T-helper 2 cell treated with Interferon-gamma antibody and Interleukin-4, amounts not matched to agents 5 μg/mL and 100 μg/mL, for 36 hours (primary cell): ENCODE results near the gene CASKIN1.

Experiments
- DNase-seq: peaks from one replicate; pipeline ENCODE4 v3.0.0; 2021; ENCODE audit warnings: low spot score
- H3K27ac Mint-ChIP-seq: one replicate; pipeline ENCODE4 v1.8.0; 2021; ENCODE audit warnings: mild to moderate bottlenecking, mixed read lengths
- H3K27me3 Mint-ChIP-seq: one replicate; pipeline ENCODE4 v1.8.0; 2021; ENCODE audit warnings: low read depth, mixed read lengths
- H3K36me3 Mint-ChIP-seq: one replicate; pipeline ENCODE4 v1.8.0; 2021; ENCODE audit warnings: low read depth, mixed read lengths
- H3K4me1 Mint-ChIP-seq: one replicate; pipeline ENCODE4 v1.8.0; 2021; ENCODE audit warnings: low read depth, mixed read lengths
- H3K4me3 Mint-ChIP-seq: one replicate; pipeline ENCODE4 v1.8.0; 2022; ENCODE audit warnings: mild to moderate bottlenecking, moderate library complexity, mixed read lengths
- H3K9me3 Mint-ChIP-seq: one replicate; pipeline ENCODE4 v1.8.0; 2021; ENCODE audit warnings: mixed read lengths

The CASKIN1 gene

GRCh38 chr16:2174396-2175131 is 21.8 kb downstream of the CASKIN1 start:
- no peak overlapping the region for H3K4me3 Mint-ChIP-seq
- no peaks in the 10 kb centered on the region for H3K27me3 Mint-ChIP-seq
- H3K36me3 Mint-ChIP-seq: peaks cover 14% of the 10 kb centered on the region
- DNase-seq: no peak
- H3K4me1 Mint-ChIP-seq: no peaks in the 10 kb centered on the region
- no peaks in the 10 kb centered on the region for H3K9me3 Mint-ChIP-seq
- H3K27ac Mint-ChIP-seq: no peak overlapping the region

- Mint-ChIP-seq H3K4me1 (no peaks in the 10 kb centered on the region), H3K36me3 (peaks cover 14% of the 10 kb centered on the region), H3K27me3 (no peaks in the 10 kb centered on the region), H3K9me3 (no peaks in the 10 kb centered on the region), H3K27ac (no peak overlapping the region), H3K4me3 (no peak overlapping the region)
- no peak for DNase-seq
These were observed 22.5 kb downstream of the CASKIN1 start for GRCh38 chr16:2173916-2174315.

- DNase-seq: no peak
- H3K4me3 Mint-ChIP-seq: no peak overlapping the region
- no peaks in the 10 kb centered on the region for H3K27me3 Mint-ChIP-seq
- peaks cover 15% of the 10 kb centered on the region for H3K36me3 Mint-ChIP-seq
- no peaks in the 10 kb centered on the region for H3K9me3 Mint-ChIP-seq
- H3K4me1 Mint-ChIP-seq: no peaks in the 10 kb centered on the region
- H3K27ac Mint-ChIP-seq: no peak overlapping the region
These were observed 23.0 kb downstream of the CASKIN1 start for GRCh38 chr16:2173366-2173765.

- Mint-ChIP-seq H3K27me3 (no peaks in the 10 kb centered on the region), H3K4me1 (no peaks in the 10 kb centered on the region), H3K9me3 (no peaks in the 10 kb centered on the region), H3K27ac (no peak overlapping the region), H3K36me3 (peaks cover 17% of the 10 kb centered on the region), H3K4me3 (no peak overlapping the region)
- DNase-seq: no peak
These were observed 23.6 kb downstream of the CASKIN1 start for GRCh38 chr16:2172688-2173335.

- Mint-ChIP-seq H3K27ac (no peak overlapping the region), H3K4me1 (no peaks in the 10 kb centered on the region), H3K9me3 (no peaks in the 10 kb centered on the region), H3K36me3 (peaks cover 15% of the 10 kb centered on the region), H3K27me3 (no peaks in the 10 kb centered on the region), H3K4me3 (no peak overlapping the region)
- DNase-seq: no peak
These were observed 24.7 kb downstream of the CASKIN1 start for GRCh38 chr16:2171601-2172178.

- DNase-seq: no peak
- no peak overlapping the region for H3K4me3 Mint-ChIP-seq
- no peaks in the 10 kb centered on the region for H3K27me3 Mint-ChIP-seq
- H3K4me1 Mint-ChIP-seq: no peaks in the 10 kb centered on the region
- H3K36me3 Mint-ChIP-seq: peaks cover 15% of the 10 kb centered on the region
- no peak overlapping the region for H3K27ac Mint-ChIP-seq
- no peaks in the 10 kb centered on the region for H3K9me3 Mint-ChIP-seq
These were observed 25.6 kb downstream of the CASKIN1 start for GRCh38 chr16:2170587-2171435.

GRCh38 chr16:2170080-2170479 is 26.3 kb downstream of the CASKIN1 start:
- no peak for DNase-seq
- H3K4me3 Mint-ChIP-seq: no peak overlapping the region
- peaks cover 14% of the 10 kb centered on the region for H3K36me3 Mint-ChIP-seq
- no peaks in the 10 kb centered on the region for H3K4me1 Mint-ChIP-seq
- no peaks in the 10 kb centered on the region for H3K27me3 Mint-ChIP-seq
- no peaks in the 10 kb centered on the region for H3K9me3 Mint-ChIP-seq
- no peak overlapping the region for H3K27ac Mint-ChIP-seq

- Mint-ChIP-seq H3K4me1 (no peaks in the 10 kb centered on the region), H3K36me3 (peaks cover 11% of the 10 kb centered on the region), H3K4me3 (no peak overlapping the region), H3K27ac (no peak overlapping the region), H3K9me3 (no peaks in the 10 kb centered on the region), H3K27me3 (no peaks in the 10 kb centered on the region)
- DNase-seq: no peak
These were observed 29.3 kb downstream of the CASKIN1 start for GRCh38 chr16:2167068-2167638.

GRCh38 chr16:2166263-2167067 is 29.9 kb downstream of the CASKIN1 start:
- H3K4me3 Mint-ChIP-seq: no peak overlapping the region
- no peak overlapping the region for H3K27ac Mint-ChIP-seq
- peaks cover 13% of the 10 kb centered on the region for H3K36me3 Mint-ChIP-seq
- H3K27me3 Mint-ChIP-seq: no peaks in the 10 kb centered on the region
- H3K4me1 Mint-ChIP-seq: no peaks in the 10 kb centered on the region
- DNase-seq: no peak
- H3K9me3 Mint-ChIP-seq: no peaks in the 10 kb centered on the region

GRCh38 chr16:2165861-2166260 is 30.5 kb downstream of the CASKIN1 start:
- Mint-ChIP-seq H3K4me1 (no peaks in the 10 kb centered on the region), H3K9me3 (no peaks in the 10 kb centered on the region), H3K36me3 (peaks cover 13% of the 10 kb centered on the region), H3K4me3 (no peak overlapping the region), H3K27ac (no peak overlapping the region), H3K27me3 (no peaks in the 10 kb centered on the region)
- no peak for DNase-seq

GRCh38 chr16:2163211-2163881 is 33.1 kb downstream of the CASKIN1 start:
- Mint-ChIP-seq H3K4me3 (no peak overlapping the region), H3K9me3 (no peaks in the 10 kb centered on the region), H3K4me1 (no peaks in the 10 kb centered on the region), H3K36me3 (peaks cover 12% of the 10 kb centered on the region), H3K27me3 (no peaks in the 10 kb centered on the region), H3K27ac (no peak overlapping the region)
- no peak for DNase-seq

GRCh38 chr16:2162676-2163118 is 33.7 kb downstream of the CASKIN1 start:
- Mint-ChIP-seq H3K36me3 (peaks cover 10% of the 10 kb centered on the region), H3K27ac (no peak overlapping the region), H3K4me3 (no peak overlapping the region), H3K4me1 (peaks cover 2% of the 10 kb centered on the region), H3K9me3 (no peaks in the 10 kb centered on the region), H3K27me3 (no peaks in the 10 kb centered on the region)
- no peak for DNase-seq
